Osteoblast (primary cell): ENCODE data around the gene ATP6V1G3. TPM values are rescaled to one million over a fixed set of nuclear protein-coding genes. Genes with fewer than 3 reads are reported as not detected.

Experiments
- DNase-seq: peaks from one replicate; pipeline ENCODE4 v3.0.0; 2011; ENCODE audit warnings: low spot score, mixed read lengths; ENCODE audit not compliant: insufficient read length; ENCODE audit errors: missing footprints
- H2AFZ ChIP-seq: 2 replicates; pipeline ENCODE4 v1.6.0; 2011; ENCODE audit warnings: mild to moderate bottlenecking, low read length
- H3K27ac ChIP-seq: 2 replicates; pipeline ENCODE4 v1.5.1; 2011; ENCODE audit warnings: mild to moderate bottlenecking, low read depth, low read length, moderate library complexity
- H3K27me3 ChIP-seq: 2 replicates; pipeline ENCODE4 v1.6.0; 2012; ENCODE audit warnings: mild to moderate bottlenecking, control low read depth, inconsistent platforms, low read length, moderate library complexity; ENCODE audit not compliant: insufficient read depth
- H3K36me3 ChIP-seq: 2 replicates; pipeline ENCODE4 v1.5.1; 2011; ENCODE audit warnings: mild to moderate bottlenecking, low read length, control low read depth, moderate library complexity; ENCODE audit not compliant: insufficient read depth
- H3K4me1 ChIP-seq: 2 replicates; pipeline ENCODE4 v1.5.1; 2011; ENCODE audit warnings: mild to moderate bottlenecking, low read length, control low read depth, moderate library complexity; ENCODE audit not compliant: insufficient read depth
- H3K4me2 ChIP-seq: 2 replicates; pipeline ENCODE4 v1.6.0; 2011; ENCODE audit warnings: mild to moderate bottlenecking, low read length; ENCODE audit not compliant: insufficient read depth
- H3K4me3 ChIP-seq: fragments of 200-600 bp; sonication (generic); 3 replicates; pipeline ENCODE4 v1.5.1; 2012; ENCODE audit warnings: mild to moderate bottlenecking, low read length, inconsistent platforms; ENCODE audit not compliant: insufficient read depth
- H3K79me2 ChIP-seq: 2 replicates; pipeline ENCODE4 v1.6.0; 2012; ENCODE audit warnings: mild to moderate bottlenecking, low read length, control low read depth, inconsistent platforms; ENCODE audit not compliant: insufficient read depth
- H3K9me3 ChIP-seq: 2 replicates; pipeline ENCODE4 v1.5.1; 2011; ENCODE audit warnings: low read depth, low read length, control low read depth
- H4K20me1 ChIP-seq: 2 replicates; pipeline ENCODE4 v1.6.0; 2012; ENCODE audit warnings: mild to moderate bottlenecking, low read length, control low read depth; ENCODE audit not compliant: insufficient read depth
- CTCF ChIP-seq: IDR thresholded peaks from 2 replicates; pipeline ENCODE4 v1.5.1; 2011; ENCODE audit warnings: mild to moderate bottlenecking, low read depth, low read length, moderate library complexity; ENCODE audit errors: extremely low read depth
- total RNA-seq: library from RNA; depleted of rRNA; stranded (reverse); fragments of >200 nt; gene quantifications from 2 replicates; pipeline ENCODE4 v1.2.3, GENCODE V29; 2012

The ATP6V1G3 gene
- total RNA-seq, 1 donor, result 0.36 TPM

DNA sequence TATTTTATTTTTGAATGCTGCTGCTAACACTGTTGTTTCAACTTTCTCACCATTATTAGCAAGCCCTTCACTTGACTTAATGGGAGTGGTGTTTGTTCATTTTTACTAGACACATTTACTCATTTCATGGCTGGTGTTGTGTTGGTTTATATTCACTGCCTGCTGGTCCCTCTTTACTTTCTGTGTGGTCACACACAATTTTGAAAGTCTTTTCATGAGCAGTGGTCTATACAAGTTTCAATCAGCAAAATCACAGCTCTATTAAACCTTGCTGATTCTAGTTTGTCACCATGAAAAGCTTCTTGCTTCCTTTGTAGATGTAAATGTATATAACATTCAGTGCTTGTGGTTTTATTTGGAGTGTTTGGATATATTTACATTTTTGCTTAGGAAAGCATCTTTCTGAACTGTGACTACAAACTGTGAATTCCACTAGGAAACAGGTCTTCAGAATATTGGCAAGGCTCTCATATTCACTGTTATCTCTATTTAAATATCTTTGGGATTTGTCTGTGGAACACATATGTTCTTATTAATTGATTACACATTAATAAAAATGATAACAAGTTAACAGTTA is 22.8 kb downstream of the ATP6V1G3 start:
- H4K20me1 ChIP-seq, result no peaks in the 10 kb centered on the region
- H2AFZ ChIP-seq, result no peak overlapping the region
- peaks cover 6% of the 10 kb centered on the region for H3K4me1 ChIP-seq

DNA sequence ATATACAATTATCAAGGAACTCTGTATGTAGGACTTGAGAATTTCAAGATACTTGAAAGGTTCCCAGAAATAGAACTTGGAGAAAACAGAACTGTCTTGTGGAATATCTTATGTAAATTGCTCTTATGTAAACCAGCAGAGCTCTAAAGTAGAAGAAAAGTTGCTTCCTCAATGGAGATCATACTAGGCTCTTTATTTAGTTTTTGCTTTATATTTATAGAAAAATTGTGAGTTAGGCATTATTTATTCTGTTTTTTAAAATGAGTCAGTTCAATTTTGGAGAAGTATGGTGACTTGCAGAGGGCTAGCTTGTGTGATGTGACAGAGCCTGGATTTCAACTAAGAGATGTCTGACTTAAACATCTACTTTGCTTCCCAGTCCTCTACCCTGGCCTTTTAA is 40.4 kb downstream of the ATP6V1G3 start:
- H3K4me3 ChIP-seq, result no peak overlapping the region
- DNase-seq, result no peak
- H3K79me2 ChIP-seq, result no peaks in the 10 kb centered on the region
- H3K4me2 ChIP-seq, result no peak overlapping the region
- no peaks in the 10 kb centered on the region for H3K36me3 ChIP-seq
- TF ChIP-seq CTCF, result no peak
- no peaks in the 10 kb centered on the region for H4K20me1 ChIP-seq
- H3K4me1 ChIP-seq, result peaks cover 31% of the 10 kb centered on the region
- H3K27ac ChIP-seq, result peak overlapping the region; percentile 10
- H3K9me3 ChIP-seq, result no peaks in the 10 kb centered on the region
- no peak overlapping the region for H2AFZ ChIP-seq
- no peaks in the 10 kb centered on the region for H3K27me3 ChIP-seq

More for the DNA sequence above, 22.8 kb downstream of the ATP6V1G3 start:
- no peaks in the 10 kb centered on the region for H3K27me3 ChIP-seq
- no peak overlapping the region for H3K4me2 ChIP-seq
- no peaks in the 10 kb centered on the region for H3K79me2 ChIP-seq
- TF ChIP-seq CTCF, result no peak
- no peak overlapping the region for H3K27ac ChIP-seq
- H3K9me3 ChIP-seq, result no peaks in the 10 kb centered on the region
- H3K36me3 ChIP-seq, result no peaks in the 10 kb centered on the region
- no peak overlapping the region for H3K4me3 ChIP-seq
- DNase-seq, result no peak

DNA sequence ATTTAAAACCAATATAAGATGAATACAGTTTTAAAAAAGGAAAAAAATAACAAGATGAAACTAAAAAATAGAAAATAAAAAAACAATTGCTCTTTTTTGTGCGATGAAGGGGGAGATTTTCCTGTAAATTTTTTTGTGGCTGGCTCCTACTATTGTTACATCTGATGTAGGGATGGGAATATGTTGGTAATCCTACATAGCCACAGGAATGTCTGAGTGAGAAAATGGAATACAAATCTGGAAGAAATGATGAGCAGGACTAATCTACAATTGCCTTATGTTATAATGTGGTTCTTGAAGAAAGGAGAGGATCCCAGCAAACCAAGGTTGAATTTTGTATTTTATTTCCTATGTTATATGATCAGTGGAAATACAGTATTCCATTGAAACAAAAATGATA is 40.9 kb downstream of the ATP6V1G3 start:
- Histone ChIP-seq H3K27ac (peak overlapping the region; percentile 70), H3K4me1 (peaks cover 31% of the 10 kb centered on the region)
- DNase-seq, result peak; percentile 43

GRCh38 chr1:198498881-198499280 is 41.6 kb downstream of the ATP6V1G3 start:
- Histone ChIP-seq H3K4me3 (no peak overlapping the region), H3K79me2 (no peaks in the 10 kb centered on the region), H3K36me3 (no peaks in the 10 kb centered on the region), H4K20me1 (no peaks in the 10 kb centered on the region), H3K4me1 (peaks cover 33% of the 10 kb centered on the region), H3K9me3 (no peaks in the 10 kb centered on the region), H3K27me3 (no peaks in the 10 kb centered on the region), H3K4me2 (no peak overlapping the region), H3K27ac (peak overlapping the region; percentile 70), H2AFZ (no peak overlapping the region)
- DNase-seq, result peak; percentile 22
- no peak for TF ChIP-seq CTCF

More for the DNA sequence above, 40.9 kb downstream of the ATP6V1G3 start:
- Histone ChIP-seq H3K79me2 (no peaks in the 10 kb centered on the region), H3K4me2 (no peak overlapping the region), H3K36me3 (no peaks in the 10 kb centered on the region), H4K20me1 (no peaks in the 10 kb centered on the region), H2AFZ (no peak overlapping the region), H3K4me3 (no peak overlapping the region), H3K27me3 (no peaks in the 10 kb centered on the region), H3K9me3 (no peaks in the 10 kb centered on the region)
- TF ChIP-seq CTCF, result no peak
